GM10248 (cell line): Measurements from ENCODE around the gene PRKD2.
"Not testable (repeated sequence)": the region's sequence is repeated elsewhere in the genome, so short reads cannot be mapped to it uniquely, and the experiment has no call there.

Experiments
- CTCF ChIA-PET: fragments of 300-600 bp; sonication (Branson Sonifier 250); formaldehyde crosslinking; extraction: SDS; loops from one replicate; lab custom pipeline; 2021; ENCODE audit warnings: antibody characterized with exemption; lab: Yijun Ruan, JAX
- POLR2A ChIA-PET: fragments of 350-650 bp; sonication (Branson Sonifier 250); formaldehyde crosslinking; extraction: SDS; loops from one replicate; lab custom pipeline; 2020; ENCODE audit warnings: antibody characterized with exemption; lab: Yijun Ruan, JAX
- DNase-seq: peaks from one replicate; pipeline ENCODE4 v3.0.0; 2012; ENCODE audit errors: extremely low spot score
- CTCF ChIP-seq: IDR thresholded peaks from 2 replicates; pipeline ENCODE4 v1.5.1; 2012; ENCODE audit warnings: mild to moderate bottlenecking, low read depth; ENCODE audit errors: extremely low read depth, missing control alignments, control extremely low read depth

PRKD2 gene

GRCh38 chr19:46715975-46716671 lies 791 bp downstream of the PRKD2 start:
- CTCF ChIA-PET, result interaction anchor here (0.8 to 5.3 kb wide), 5 partner anchors 12 to 115 kb away, joined by 3 to 56 read pairs (median 4); partner anchors contain the start of gene CALM3

GRCh38 chr19:46715620-46715974 lies 1.3 kb downstream of the PRKD2 start:
- POLR2A ChIA-PET, result interaction anchor here (0.5 kb wide), 1 partner anchor 410 kb away, joined by 4 read pairs; no protein-coding TSS in a partner anchor

More at GRCh38 chr19:46715975-46716671, 791 bp downstream of the PRKD2 start:
- TF ChIP-seq CTCF, result no peak
- DNase-seq, result no peak
- POLR2A ChIA-PET, result interaction anchor here (0.5 kb wide), 1 partner anchor 410 kb away, joined by 4 read pairs; no protein-coding TSS in a partner anchor

GRCh38 chr19:46714444-46715106 lies 2.3 kb downstream of the PRKD2 start:
- DNase-seq, result peak; percentile 81
- POLR2A ChIA-PET, result interaction anchor here (0.9 kb wide), 2 partner anchors 10 to 70 kb away, joined by 3 to 4 read pairs; no protein-coding TSS in a partner anchor
- TF ChIP-seq CTCF, result no peak
- CTCF ChIA-PET, result interaction anchor here (0.6 to 5.3 kb wide), 8 partner anchors 9 to 172 kb away, joined by 3 to 56 read pairs (median 5); no protein-coding TSS in a partner anchor

More at GRCh38 chr19:46715620-46715974, 1.3 kb downstream of the PRKD2 start:
- CTCF ChIA-PET, result interaction anchor here (0.8 to 5.3 kb wide), 5 partner anchors 8 to 102 kb away, joined by 4 to 56 read pairs (median 9); no protein-coding TSS in a partner anchor
- no peak for TF ChIP-seq CTCF
- DNase-seq, result no peak

DNA sequence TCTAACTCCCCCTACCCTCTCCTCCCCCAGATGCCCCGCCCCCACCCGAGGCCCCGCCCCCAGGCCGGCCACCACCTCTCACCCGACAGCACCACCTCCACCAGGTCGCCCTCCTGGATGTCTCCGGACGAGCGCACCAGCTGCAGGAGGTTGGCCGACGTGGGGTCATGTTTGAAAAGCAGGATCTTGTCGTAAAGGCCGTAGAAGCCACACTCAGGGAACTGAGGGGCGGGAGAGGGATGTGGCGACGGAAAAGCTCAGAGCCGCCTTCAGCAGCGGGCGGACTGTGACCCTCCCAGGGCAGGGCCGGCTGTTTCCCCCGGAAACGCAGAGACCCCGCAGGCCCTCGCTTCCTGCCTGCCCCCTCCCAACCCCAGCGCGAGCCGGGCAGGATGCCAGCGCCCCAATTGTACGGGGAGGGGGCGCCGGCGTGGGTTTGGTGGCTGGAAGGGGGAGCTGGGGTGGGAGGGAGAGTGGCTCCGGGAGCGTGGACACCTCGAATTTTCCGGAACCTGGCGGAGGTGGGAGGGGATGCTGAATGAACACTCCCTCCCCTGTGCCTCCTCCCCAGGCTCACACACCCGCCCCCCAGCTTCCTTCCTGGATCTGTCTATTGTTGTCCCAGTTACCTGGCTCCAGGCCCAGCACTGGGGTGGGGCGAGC lies 3.0 kb downstream of the PRKD2 start:
- POLR2A ChIA-PET, result interaction anchor here (0.9 kb wide), 2 partner anchors 9 to 71 kb away, joined by 3 to 4 read pairs; no protein-coding TSS in a partner anchor
- TF ChIP-seq CTCF, result no peak
- CTCF ChIA-PET, result interaction anchor here (1.0 to 5.3 kb wide), 7 partner anchors 10 to 100 kb away, joined by 3 to 56 read pairs (median 6); no protein-coding TSS in a partner anchor
- DNase-seq, result peak; percentile 81

DNA sequence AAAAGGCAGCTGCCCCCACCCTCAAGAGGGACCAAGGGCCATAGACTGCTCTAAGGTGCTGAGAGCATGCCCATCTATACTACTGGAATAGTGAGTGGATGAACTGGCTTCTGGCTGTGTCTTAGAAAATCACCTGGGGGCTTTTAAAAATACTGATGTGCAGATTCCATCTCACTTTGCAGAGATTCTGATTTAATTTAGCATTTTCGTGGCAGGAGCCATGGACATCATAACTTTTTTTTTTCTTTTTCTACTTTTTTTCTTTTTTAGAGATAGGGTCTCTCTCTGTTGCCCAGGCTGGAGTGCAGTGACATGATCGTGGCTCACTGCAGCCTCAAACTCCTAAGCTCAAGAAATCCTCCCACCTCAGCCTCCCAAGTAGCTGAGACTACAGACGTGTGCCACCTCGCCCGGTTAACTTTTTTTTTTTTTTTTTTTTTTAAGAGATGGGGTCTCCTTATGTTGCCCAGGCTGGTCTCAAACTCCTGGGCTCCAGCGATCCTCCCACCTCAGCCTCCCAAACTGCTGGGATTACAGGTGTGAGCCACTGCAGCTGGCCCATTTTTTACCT lies 4.1 kb downstream of the PRKD2 start:
- not testable (repeated sequence) for DNase-seq
- POLR2A ChIA-PET, result interaction anchor here (0.6 to 0.7 kb wide), 2 partner anchors 54 to 60 kb away, joined by 4 to 5 read pairs; no protein-coding TSS in a partner anchor
- CTCF ChIA-PET, result interaction anchor here (1.0 to 5.3 kb wide), 4 partner anchors 9 to 51 kb away, joined by 3 to 56 read pairs (median 24); no protein-coding TSS in a partner anchor

DNA sequence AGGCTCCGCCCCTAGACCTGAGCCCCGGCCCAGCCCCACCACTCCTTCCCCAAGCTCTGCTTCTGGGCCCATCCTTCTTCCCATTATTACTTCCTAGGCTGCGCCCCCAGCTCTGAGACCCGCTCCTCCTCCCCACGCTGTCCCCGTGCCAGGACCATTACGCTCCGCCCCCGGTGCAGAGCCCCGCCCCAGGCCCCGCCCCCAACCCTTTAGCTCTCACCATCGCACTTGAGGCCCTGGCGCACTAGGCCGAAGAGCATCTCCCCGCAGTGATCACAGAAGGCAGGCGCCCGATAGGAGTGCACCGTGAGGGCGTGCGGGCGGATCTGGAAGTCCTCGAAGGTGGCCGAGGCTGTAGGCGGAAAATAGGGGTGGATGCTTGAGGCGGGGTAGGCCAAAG lies 6.2 kb downstream of the PRKD2 start:
- CTCF ChIA-PET, result interaction anchor here (2.0 to 3.1 kb wide), 2 partner anchors 18 to 130 kb away, joined by 6 to 13 read pairs; no protein-coding TSS in a partner anchor
- no peak for TF ChIP-seq CTCF
- no peak for DNase-seq
- POLR2A ChIA-PET, result no interaction called here
